WERI-Rb-1 (cell line): ENCODE results near the gene BEND3.

Experiments
- DNase-seq: peaks from one replicate; pipeline ENCODE4 v3.0.0-alpha.2; 2020
- H3K27ac ChIP-seq: fragments of 250-450 bp; sonication (Bioruptor Pico); 2 replicates; pipeline ENCODE4 v1.5.1; 2020; ENCODE audit warnings: mild to moderate bottlenecking, moderate library complexity
- H3K27me3 ChIP-seq: fragments of 250-450 bp; sonication (Bioruptor Pico); 2 replicates; pipeline ENCODE4 v1.5.1; 2021; ENCODE audit warnings: mild to moderate bottlenecking, low read depth, moderate library complexity; ENCODE audit not compliant: insufficient read depth, severe bottlenecking
- H3K36me3 ChIP-seq: fragments of 250-450 bp; sonication (Bioruptor Pico); 2 replicates; pipeline ENCODE4 v1.5.1; 2020; ENCODE audit warnings: mild to moderate bottlenecking, moderate library complexity
- H3K4me3 ChIP-seq: 2 replicates; pipeline ENCODE4 v1.5.1; 2011; ENCODE audit warnings: low read depth, mild to moderate bottlenecking, control low read depth, low read length
- H3K9me3 ChIP-seq: fragments of 250-450 bp; sonication (Bioruptor Pico); 2 replicates; pipeline ENCODE4 v1.5.1; 2021; ENCODE audit warnings: mild to moderate bottlenecking, moderate library complexity; ENCODE audit not compliant: severe bottlenecking
- TF ChIP-seq, protein P1 (sequence below): IDR thresholded peaks from 2 replicates; pipeline ENCODE4 v1.5.1; 2011; ENCODE audit warnings: low read depth, mild to moderate bottlenecking, control low read depth, inconsistent platforms, low read length

The BEND3 gene

DNA sequence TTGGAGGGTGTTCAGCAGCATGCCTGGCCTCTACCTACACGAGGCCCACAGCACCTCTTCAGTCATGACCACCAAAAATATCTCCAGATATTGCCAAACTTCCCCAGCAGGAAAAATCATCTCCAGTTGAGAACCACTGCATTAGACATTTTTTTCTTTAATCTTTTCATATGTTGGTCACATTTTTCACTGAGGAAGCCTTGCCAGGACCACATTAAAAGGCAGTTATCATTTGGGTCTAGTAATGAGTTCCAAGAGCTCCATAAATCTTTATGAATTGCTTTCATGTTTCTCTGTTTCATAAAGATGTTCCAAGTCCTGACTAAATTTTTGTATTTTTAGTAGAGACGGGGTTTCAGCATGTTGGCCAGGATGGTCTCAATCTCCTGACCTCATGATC lies 58.5 kb downstream of the BEND3 start:
- TF ChIP-seq, protein P1, sequence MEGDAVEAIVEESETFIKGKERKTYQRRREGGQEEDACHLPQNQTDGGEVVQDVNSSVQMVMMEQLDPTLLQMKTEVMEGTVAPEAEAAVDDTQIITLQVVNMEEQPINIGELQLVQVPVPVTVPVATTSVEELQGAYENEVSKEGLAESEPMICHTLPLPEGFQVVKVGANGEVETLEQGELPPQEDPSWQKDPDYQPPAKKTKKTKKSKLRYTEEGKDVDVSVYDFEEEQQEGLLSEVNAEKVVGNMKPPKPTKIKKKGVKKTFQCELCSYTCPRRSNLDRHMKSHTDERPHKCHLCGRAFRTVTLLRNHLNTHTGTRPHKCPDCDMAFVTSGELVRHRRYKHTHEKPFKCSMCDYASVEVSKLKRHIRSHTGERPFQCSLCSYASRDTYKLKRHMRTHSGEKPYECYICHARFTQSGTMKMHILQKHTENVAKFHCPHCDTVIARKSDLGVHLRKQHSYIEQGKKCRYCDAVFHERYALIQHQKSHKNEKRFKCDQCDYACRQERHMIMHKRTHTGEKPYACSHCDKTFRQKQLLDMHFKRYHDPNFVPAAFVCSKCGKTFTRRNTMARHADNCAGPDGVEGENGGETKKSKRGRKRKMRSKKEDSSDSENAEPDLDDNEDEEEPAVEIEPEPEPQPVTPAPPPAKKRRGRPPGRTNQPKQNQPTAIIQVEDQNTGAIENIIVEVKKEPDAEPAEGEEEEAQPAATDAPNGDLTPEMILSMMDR: no peak
- Histone ChIP-seq H3K36me3 (no peaks in the 10 kb centered on the region), H3K27me3 (no peaks in the 10 kb centered on the region), H3K4me3 (no peak overlapping the region), H3K27ac (no peak overlapping the region), H3K9me3 (no peaks in the 10 kb centered on the region)
- DNase-seq: no peak

DNA sequence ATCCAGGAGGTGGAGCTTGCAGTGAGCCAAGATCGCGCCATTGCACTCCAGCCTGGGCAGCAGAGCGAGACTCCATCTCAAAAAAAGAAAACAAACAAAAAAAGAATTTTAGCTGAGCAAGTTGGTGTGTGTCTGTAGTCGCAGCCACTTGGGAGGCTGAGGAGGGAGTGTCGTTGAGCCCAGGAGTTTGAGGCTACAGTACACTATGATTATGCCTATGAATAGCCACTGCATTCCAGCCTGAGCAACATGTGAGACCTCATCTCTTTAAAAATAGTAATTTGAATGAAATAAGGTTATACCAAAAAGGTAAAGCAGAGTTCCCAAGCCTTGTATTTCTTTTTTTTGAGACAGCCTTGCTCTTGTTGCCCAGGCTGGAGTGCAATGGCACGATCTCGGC lies 67.5 kb downstream of the BEND3 start:
- no peak overlapping the region for H3K4me3 ChIP-seq
- no peaks in the 10 kb centered on the region for H3K9me3 ChIP-seq
- no peaks in the 10 kb centered on the region; the same call in 1 of the 2 replicates for H3K36me3 ChIP-seq
- no peak overlapping the region for H3K27ac ChIP-seq
- DNase-seq: no peak
- TF ChIP-seq, protein P1: no peak
- H3K27me3 ChIP-seq: no peaks in the 10 kb centered on the region

DNA sequence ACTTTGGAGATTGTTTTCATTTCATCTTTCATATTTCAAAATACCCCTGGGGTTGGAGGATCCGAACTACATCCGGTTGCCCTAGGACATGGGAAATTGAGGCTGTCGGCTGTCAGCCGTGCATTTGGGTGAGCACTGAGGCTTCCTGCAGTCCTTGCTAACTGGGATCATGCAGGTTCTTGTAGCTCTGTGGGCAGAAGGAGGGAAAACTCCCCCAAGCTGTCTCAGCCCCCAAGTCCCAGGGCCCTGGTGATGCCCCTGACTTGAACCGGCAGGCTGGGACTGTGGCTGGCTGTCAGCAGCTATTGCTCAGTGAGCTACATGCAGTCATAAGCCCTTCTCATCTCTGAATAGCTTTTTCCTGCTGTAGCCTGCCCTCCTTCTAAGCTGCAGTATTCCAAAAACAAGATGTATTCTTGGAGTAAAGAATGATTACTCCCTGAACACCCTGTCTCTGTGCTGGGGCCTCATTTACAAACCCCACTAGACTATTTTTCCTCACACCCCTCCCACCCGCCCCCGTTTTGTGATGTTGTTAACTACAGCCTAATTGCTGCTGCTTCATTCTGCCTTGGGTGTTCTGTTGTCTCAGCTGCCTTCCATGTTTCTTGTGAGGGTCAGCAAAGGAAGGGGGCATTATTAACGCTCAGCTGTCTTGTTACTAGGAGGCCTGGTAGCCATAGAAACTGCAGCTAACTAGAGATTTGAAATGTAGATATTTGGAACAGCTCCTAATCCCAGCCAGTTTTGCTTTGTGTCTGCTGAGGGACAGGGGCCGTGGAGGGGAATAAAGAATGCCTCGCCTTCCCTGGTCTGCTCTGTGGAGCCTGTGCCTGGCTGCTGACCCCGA lies 69.3 kb downstream of the BEND3 start:
- Histone ChIP-seq H3K27me3 (no peaks in the 10 kb centered on the region), H3K27ac (no peak overlapping the region), H3K4me3 (no peak overlapping the region), H3K9me3 (no peaks in the 10 kb centered on the region), H3K36me3 (no peaks in the 10 kb centered on the region; the same call in 1 of the 2 replicates)
- TF ChIP-seq, protein P1: no peak
- DNase-seq: no peak

DNA sequence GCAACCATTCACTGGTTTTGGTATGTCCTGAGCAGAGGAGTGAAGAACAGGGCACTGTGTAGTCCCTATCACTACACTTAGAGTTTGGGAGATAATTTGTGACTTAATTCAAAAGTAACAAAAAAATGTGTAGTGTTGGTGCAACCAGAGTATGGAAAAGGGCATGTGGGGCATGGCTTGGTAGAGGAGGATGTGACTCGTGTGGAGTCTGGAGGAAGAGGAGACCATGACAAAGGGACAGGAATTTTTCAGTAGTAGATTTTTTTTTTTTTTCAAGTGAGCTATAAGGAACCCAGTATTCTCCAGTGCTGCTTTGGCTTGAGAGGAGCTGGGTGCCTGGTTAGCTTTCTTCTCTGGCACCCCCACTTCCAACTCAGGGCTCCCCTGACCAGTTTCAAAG lies 82.2 kb downstream of the BEND3 start:
- DNase-seq: no peak
- H3K27ac ChIP-seq: no peak overlapping the region
- H3K4me3 ChIP-seq: no peak overlapping the region

DNA sequence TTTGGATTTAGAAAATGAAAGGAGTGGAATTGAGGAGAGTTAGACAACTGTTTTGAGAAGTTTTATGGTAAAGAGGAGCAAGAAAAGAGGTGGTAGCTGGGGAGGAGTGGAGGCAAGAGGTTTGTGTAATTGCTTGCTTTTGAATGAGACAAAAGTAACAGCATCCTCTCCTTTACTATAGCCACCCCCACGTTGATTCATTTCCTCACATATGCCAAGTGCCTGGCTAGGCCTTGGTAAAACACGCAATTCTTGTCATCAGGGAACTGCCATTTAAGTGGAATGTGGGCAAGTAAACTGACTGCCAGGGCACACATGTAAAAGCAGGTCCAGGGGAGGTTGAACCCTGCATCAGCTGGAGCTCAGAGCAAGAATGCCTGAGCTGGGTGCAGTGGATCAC lies 83.3 kb downstream of the BEND3 start:
- H3K36me3 ChIP-seq: no peaks in the 10 kb centered on the region; the same call in 1 of the 2 replicates
- no peaks in the 10 kb centered on the region for H3K9me3 ChIP-seq
- TF ChIP-seq, protein P1: no peak
- H3K4me3 ChIP-seq: no peak overlapping the region
- no peaks in the 10 kb centered on the region for H3K27me3 ChIP-seq
- H3K27ac ChIP-seq: no peak overlapping the region
- DNase-seq: no peak

More for the DNA sequence above, 82.2 kb downstream of the BEND3 start:
- TF ChIP-seq, protein P1: no peak
- H3K36me3 ChIP-seq: no peaks in the 10 kb centered on the region; the same call in 1 of the 2 replicates
- H3K9me3 ChIP-seq: no peaks in the 10 kb centered on the region
- H3K27me3 ChIP-seq: no peaks in the 10 kb centered on the region
